Heart right ventricle (tissue), 16 donors: Measurements from ENCODE around the gene ARMH2. TPM values are rescaled to one million over a fixed set of nuclear protein-coding genes. Genes with fewer than 3 reads are reported as not detected.
"Not testable (repeated sequence)": the region's sequence is repeated elsewhere in the genome, so short reads cannot be mapped to it uniquely, and the experiment has no call there.

Experiments
- ATAC-seq, 8 donors: fragments of 200-7000 bp; cut with Tn5 transposase; one replicate each; pipeline ENCODE4 v1.9.1; 2020; ENCODE audit warnings: mild to moderate bottlenecking in 8 of 8, moderate library complexity in 8 of 8, moderate number of reproducible peaks in 1 of 8
- DNase-seq, 2 donors: peaks; one replicate each; pipeline ENCODE4 v3.0.0-alpha.2; 2020
- H3K27ac ChIP-seq, 10 donors: fragments of 200-600 bp; sonication (generic) in 2 of 10; one replicate each; pipeline versions ENCODE4 v1.5.0 to v1.8.0; 2020 to 2022; ENCODE audit warnings: mild to moderate bottlenecking in 3 of 10
- H3K27me3 ChIP-seq, 7 donors: fragments of 200-600 bp; one replicate each; pipeline ENCODE4 v1.8.0; 2021 to 2022; ENCODE audit warnings: mild to moderate bottlenecking in 2 of 7
- H3K36me3 ChIP-seq, 9 donors: fragments of 200-600 bp; sonication (generic) in 1 of 9; one replicate each; pipeline versions ENCODE4 v1.5.0 to v1.8.0; 2020 to 2022; ENCODE audit warnings: mild to moderate bottlenecking in 2 of 9
- H3K4me1 ChIP-seq, 9 donors: fragments of 200-600 bp; sonication (generic) in 1 of 9; one replicate each; pipeline versions ENCODE4 v1.5.0 to v1.8.0; 2020 to 2022; ENCODE audit warnings: mild to moderate bottlenecking in 4 of 9
- H3K4me3 ChIP-seq, 10 donors: fragments of 200-600 bp; sonication (generic) in 2 of 10; one replicate each; pipeline versions ENCODE4 v1.5.0 to v1.8.0; 2020 to 2022; ENCODE audit warnings: mild to moderate bottlenecking in 7 of 10, moderate library complexity in 2 of 10
- H3K9me3 ChIP-seq, 11 donors: fragments of 200-600 bp in 10 of 11; sonication (generic) in 2 of 11; one replicate each; pipeline versions ENCODE4 v1.5.0 to v1.8.0; 2013 to 2022; ENCODE audit warnings: mild to moderate bottlenecking in 2 of 11, control low read depth in 1 of 11, moderate library complexity in 1 of 11
- CTCF ChIP-seq, 9 donors: fragments of 200-600 bp; sonication (generic) in 2 of 9; IDR thresholded peaks; one replicate each; pipeline versions ENCODE4 v1.5.0 to v1.8.0; 2021 to 2022; ENCODE audit warnings: antibody characterized with exemption in 9 of 9, mild to moderate bottlenecking in 5 of 9, moderate library complexity in 1 of 9
- WGBS, 2 donors: extraction: QIAGEN DNeasy Blood & Tissue Kit; methylation state at CpG; one replicate each; pipeline ENCODE4 v1.1.7; 2013; ENCODE audit warnings: inconsistent platforms in 1 of 2; 5-methylcytosine and 5-hydroxymethylcytosine counted together
- intact Hi-C, 10 donors: fragments of 100-400 bp; cut with DNase I; formaldehyde crosslinking; loops; one replicate each; pipeline versions ENCODE4 v1.11.1 to v1.14.2; 2022
- polyA plus RNA-seq, 2 donors: library from polyadenylated mRNA; stranded (reverse); fragments of 200-250 nt; gene quantifications; one replicate each; pipeline ENCODE4 v1.2.3, GENCODE V29; 2013
- total RNA-seq, 10 donors: library from RNA; stranded (reverse); fragmentation: NEBNext Ultra II Directional in 3 of 10; extraction: Animal tissue kit (Norgen Biotek cat#: 25700) in 3 of 10; gene quantifications; one replicate each; pipeline versions ENCODE4 v1.2.1 to v1.2.4, GENCODE V29; 2021 to 2023
- donor health status: Arrhythmogenic right ventricular cardiomyopathy.
- donor health status: ischemic (EF 13 %, LVEDD 7.1; RV severe dilation, severe dysfunction).
- donor health status: healthy with polysubstance abuse.
- donor health status: DM: no; HTN: yes; CAD: no.
- donor health status: DM: no; HTN: no; CAD: no.
- donor health status: ischemic (EF 25% LVEDD 6.9; RV normal size, moderate dysfunction).
- donor health status: ischemic (EF 25% LVEDD 5.7; RV mildly dilated, moderate dysfunction).
- donor health status: healthy.
- donor health status: DM: yes; HTN: yes; CAD: no.
- donor health status: Ischemic cardiomyopathy.
- donor health status: ischemic (EF 35%, LVEDD 5.7; RV mildly dilated, moderate dysfunction).
- donor health status: nonischemic (EF 11% LVEDD 7.7; RV severe dilation, severe dysfunction).
- donor health status: DM: yes; HTN: yes; CAD: no.
- donor health status: PGD.
- donor health status: ischemic (EF 29% LVEDD 5.4; RV normal size, mild dysfunction).
- donor health status: nonischemic (EF 23%, LVEDD 6.1; RV moderate dilation, normal function).

The ARMH2 gene
- total and polyA plus RNA-seq, 12 donors, result not detected

DNA sequence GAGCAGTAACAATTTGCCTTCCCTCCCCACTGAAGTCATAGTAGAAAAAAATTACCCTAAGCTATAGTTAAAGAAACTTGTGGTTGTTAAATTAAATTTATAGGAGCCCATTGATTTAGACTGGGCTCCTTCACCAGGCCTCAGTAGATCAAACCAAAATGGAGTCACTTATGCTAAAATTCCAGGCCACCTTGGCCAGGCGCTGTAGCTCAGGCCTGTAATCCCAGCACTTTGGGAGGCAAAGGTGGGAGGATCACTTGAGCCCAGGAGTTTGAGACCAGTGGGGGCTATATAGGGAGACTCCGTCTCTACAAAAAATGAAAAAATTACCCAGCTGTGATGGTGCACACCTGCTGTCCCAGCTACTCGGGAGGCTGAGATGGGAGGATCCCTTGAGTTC, 39.0 kb downstream of the ARMH2 start:
- Histone ChIP-seq H3K36me3 (no peaks in the 10 kb centered on the region), H3K4me1 (peaks cover 0 to 13% (median 0%) of the 10 kb centered on the region in 9 donors), H3K27me3 (no peaks in the 10 kb centered on the region), H3K9me3 (no peaks in the 10 kb centered on the region), H3K27ac (no peak overlapping the region), H3K4me3 (no peak overlapping the region)
- ATAC-seq, result no peak
- no peak for TF ChIP-seq CTCF (IDR thresholded peaks at IDR 0.05)
- DNase-seq, result no peak
- intact Hi-C loops, result loop anchor here in 4 of 10 donors (5.0 to 10.0 kb wide), 4 partner anchors 175 to 325 kb away; no protein-coding TSS in a partner anchor
- WGBS, 2 donors, result 90 to 93% methylated on average over 3 of the region's 3 CpGs

DNA sequence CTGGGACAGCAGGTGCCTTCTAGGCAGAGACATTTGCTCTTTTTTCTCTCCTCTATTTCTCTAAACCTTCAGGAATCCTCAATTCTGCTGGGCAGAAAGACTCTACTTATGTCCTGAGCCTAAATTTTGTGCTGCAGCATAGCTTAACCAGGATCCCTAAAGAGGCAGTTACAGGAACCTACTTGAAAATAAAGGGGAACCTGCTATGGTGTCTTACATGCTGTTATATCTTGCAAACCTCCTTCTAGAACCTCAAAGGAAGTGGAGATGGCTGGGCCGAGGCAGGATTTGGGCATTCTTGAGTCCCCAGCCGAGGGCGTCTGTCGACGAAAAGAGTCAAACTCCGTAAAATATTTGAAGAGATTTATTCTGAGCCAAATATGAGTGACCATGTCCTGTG, 41.1 kb downstream of the ARMH2 start:
- H3K36me3 ChIP-seq, result no peaks in the 10 kb centered on the region
- H3K9me3 ChIP-seq, result no peaks in the 10 kb centered on the region
- no peak for DNase-seq
- 90 to 94% methylated on average over 6 of the region's 6 CpGs for WGBS, 2 donors
- no peak for TF ChIP-seq CTCF (IDR thresholded peaks at IDR 0.05)
- intact Hi-C loops, result no loop called here
- peak overlapping the region in 1 of 10 donors; percentile 51 for H3K27ac ChIP-seq
- peaks cover 0 to 13% (median 0%) of the 10 kb centered on the region in 9 donors for H3K4me1 ChIP-seq
- no peak overlapping the region for H3K4me3 ChIP-seq
- ATAC-seq, result no peak
- no peaks in the 10 kb centered on the region for H3K27me3 ChIP-seq

DNA sequence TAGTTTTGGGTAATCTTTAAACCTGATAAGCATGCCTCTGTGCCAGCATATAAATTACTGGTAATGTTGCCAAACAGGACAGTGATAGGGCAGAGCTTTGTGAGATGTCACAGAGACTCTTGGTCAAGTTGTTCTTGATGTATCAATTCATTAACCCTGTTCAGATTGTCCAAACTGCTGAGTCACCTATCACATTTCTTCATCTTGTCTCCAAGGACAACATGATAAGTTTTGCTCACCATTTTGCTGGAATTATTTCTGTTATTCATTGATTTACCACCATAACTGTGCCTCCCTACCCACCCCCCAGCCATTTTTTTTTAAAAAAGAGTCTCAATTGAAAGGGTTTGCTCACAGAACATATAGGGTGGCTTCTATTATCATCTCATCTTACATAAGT, 43.4 kb downstream of the ARMH2 start:
- H3K27me3 ChIP-seq, result no peaks in the 10 kb centered on the region
- no peak overlapping the region for H3K27ac ChIP-seq
- H3K36me3 ChIP-seq, result no peaks in the 10 kb centered on the region
- intact Hi-C loops, result no loop called here
- peaks cover 0 to 9% (median 0%) of the 10 kb centered on the region in 11 donors for H3K9me3 ChIP-seq
- ATAC-seq, result no peak
- DNase-seq, result no peak
- peaks cover 0 to 13% (median 0%) of the 10 kb centered on the region in 9 donors for H3K4me1 ChIP-seq
- no peak overlapping the region for H3K4me3 ChIP-seq
- TF ChIP-seq CTCF (IDR thresholded peaks at IDR 0.05), result no peak

DNA sequence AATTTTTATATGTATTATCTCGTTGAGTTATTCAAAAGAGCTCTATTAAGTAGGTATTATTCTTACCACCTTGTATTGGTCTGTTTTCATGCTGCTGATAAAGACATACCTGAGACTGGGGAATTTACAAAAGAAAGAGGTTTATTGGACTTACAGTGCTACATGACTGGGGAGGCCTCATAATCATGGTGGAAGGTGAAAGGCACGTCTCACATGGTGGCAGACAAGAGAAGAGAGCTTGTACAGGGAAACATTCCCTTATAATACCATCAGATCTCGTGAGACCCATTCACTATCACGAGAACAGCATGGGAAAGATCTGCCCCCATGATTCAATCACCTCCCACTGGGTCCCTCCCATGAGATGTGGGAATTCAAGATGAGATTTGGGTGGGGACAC, 44.3 kb downstream of the ARMH2 start:
- H3K4me1 ChIP-seq, result peaks cover 0 to 21% (median 0%) of the 10 kb centered on the region in 9 donors
- H3K9me3 ChIP-seq, ATAC-seq, H3K27ac ChIP-seq, H3K4me3 ChIP-seq, H3K36me3 ChIP-seq, DNase-seq, H3K27me3 ChIP-seq, intact Hi-C loops: not testable (repeated sequence)
- 86 to 88% methylated on average over 4 of the region's 4 CpGs for WGBS, 2 donors

GRCh38 chr6:24753545-24753944, 45.2 kb downstream of the ARMH2 start:
- Histone ChIP-seq H3K9me3 (peaks cover 0 to 9% (median 0%) of the 10 kb centered on the region in 11 donors), H3K27me3 (no peaks in the 10 kb centered on the region), H3K4me1 (peaks cover 0 to 29% (median 0%) of the 10 kb centered on the region in 9 donors), H3K36me3 (no peaks in the 10 kb centered on the region), H3K4me3 (no peak overlapping the region), H3K27ac (no peak overlapping the region)
- intact Hi-C loops, result no loop called here
- DNase-seq, result no peak
- no peak for ATAC-seq
- 88 to 89% methylated on average over 2 of the region's 2 CpGs for WGBS, 2 donors
- no peak for TF ChIP-seq CTCF (IDR thresholded peaks at IDR 0.05)
